Measurements from ENCODE around the gene LPAR1. TPM values are rescaled to one million over a fixed set of nuclear protein-coding genes. Genes with fewer than 3 reads are reported as not detected.
A peak's percentile ranks its signal among the peaks of the same experiment; 100 is the strongest.

The LPAR1 gene
- total RNA-seq, 6 donors from 2014 or later, result 9.3 to 28.7 (median 15.6) TPM

GRCh38 chr9:110912419-110913291 lies 125.6 kb downstream of the LPAR1 start:
- ATAC-seq (ENCODE audit: low FRiP score in 2 of 2), result peak; percentile 68 to 88
- H3K4me1 ChIP-seq, result peaks cover 0 to 8% (median 0%) of the 10 kb centered on the region in 4 donors
- peaks cover 0 to 19% (median 8%) of the 10 kb centered on the region in 4 donors for H3K9me3 ChIP-seq
- no peaks in the 10 kb centered on the region for H3K36me3 ChIP-seq
- no peak for DNase-seq
- H3K27ac ChIP-seq, result peak overlapping the region; percentile 2 to 40 (median 31)
- 46 to 52% methylated on average over 7 of the region's 7 CpGs for WGBS, 2 donors
- H3K27me3 ChIP-seq, result no peaks in the 10 kb centered on the region
- TF ChIP-seq EP300 (IDR thresholded peaks at IDR 0.05), result peak in 2 of 4 donors; percentile 77 to 82
- no peak for TF ChIP-seq POLR2A (IDR thresholded peaks at IDR 0.05)
- no peak for TF ChIP-seq CTCF (IDR thresholded peaks at IDR 0.05)
- TF ChIP-seq POLR2AphosphoS5 (IDR thresholded peaks at IDR 0.05), result peak; percentile 23 to 64
- no peak overlapping the region for H3K4me3 ChIP-seq

GRCh38 chr9:110911659-110912418 lies 126.4 kb downstream of the LPAR1 start:
- peaks cover 0 to 8% (median 0%) of the 10 kb centered on the region in 4 donors for H3K4me1 ChIP-seq
- H3K27ac ChIP-seq, result peak overlapping the region; percentile 28 to 40 (median 32)
- DNase-seq (no peak), ATAC-seq (ENCODE audit: low FRiP score in 2 of 2) (peak in 1 of 2 donors; percentile 78)
- no peak overlapping the region for H3K4me3 ChIP-seq
- WGBS, 2 donors, result 46 to 61% methylated on average over 4 of the region's 4 CpGs
- H3K36me3 ChIP-seq, result no peaks in the 10 kb centered on the region
- H3K9me3 ChIP-seq, result peaks cover 0 to 19% (median 8%) of the 10 kb centered on the region in 4 donors
- H3K27me3 ChIP-seq, result no peaks in the 10 kb centered on the region
- no peak for TF ChIP-seq POLR2A (IDR thresholded peaks at IDR 0.05)
- TF ChIP-seq EP300 (IDR thresholded peaks at IDR 0.05), result peak in 1 of 4 donors; percentile 34

GRCh38 chr9:110908894-110909293 lies 129.4 kb downstream of the LPAR1 start:
- Histone ChIP-seq H3K27ac (no peak overlapping the region), H3K4me3 (no peak overlapping the region), H3K9me3 (peaks cover 0 to 19% (median 8%) of the 10 kb centered on the region in 4 donors), H3K27me3 (no peaks in the 10 kb centered on the region), H3K36me3 (no peaks in the 10 kb centered on the region), H3K4me1 (peaks cover 0 to 8% (median 0%) of the 10 kb centered on the region in 4 donors)
- no peak for DNase-seq
- TF ChIP-seq EP300 (IDR thresholded peaks at IDR 0.05) (no peak), CTCF (IDR thresholded peaks at IDR 0.05) (no peak), POLR2AphosphoS5 (IDR thresholded peaks at IDR 0.05) (no peak), POLR2A (IDR thresholded peaks at IDR 0.05) (no peak)
- ATAC-seq (ENCODE audit: low FRiP score in 2 of 2), result no peak
- 68 to 75% methylated on average over 2 of the region's 2 CpGs for WGBS, 2 donors

GRCh38 chr9:110900917-110901316 lies 137.4 kb downstream of the LPAR1 start:
- TF ChIP-seq POLR2AphosphoS5 (IDR thresholded peaks at IDR 0.05) (no peak), POLR2A (IDR thresholded peaks at IDR 0.05) (no peak), EP300 (IDR thresholded peaks at IDR 0.05) (no peak), CTCF (IDR thresholded peaks at IDR 0.05) (no peak)
- H3K27ac ChIP-seq, result no peak overlapping the region
- peaks cover 0 to 5% (median 2%) of the 10 kb centered on the region in 4 donors for H3K9me3 ChIP-seq
- ATAC-seq (ENCODE audit: low FRiP score in 2 of 2) (no peak), DNase-seq (no peak)
- no peaks in the 10 kb centered on the region for H3K27me3 ChIP-seq
- no peaks in the 10 kb centered on the region for H3K4me1 ChIP-seq
- 47 to 55% methylated on average over 6 of the region's 6 CpGs for WGBS, 2 donors
- H3K4me3 ChIP-seq, result no peak overlapping the region
- H3K36me3 ChIP-seq, result no peaks in the 10 kb centered on the region

GRCh38 chr9:110900456-110900855 lies 137.8 kb downstream of the LPAR1 start:
- Histone ChIP-seq H3K4me1 (no peaks in the 10 kb centered on the region), H3K9me3 (peaks cover 0 to 5% (median 2%) of the 10 kb centered on the region in 4 donors), H3K27me3 (no peaks in the 10 kb centered on the region), H3K36me3 (no peaks in the 10 kb centered on the region), H3K27ac (no peak overlapping the region), H3K4me3 (no peak overlapping the region)
- ATAC-seq (ENCODE audit: low FRiP score in 2 of 2) (no peak), DNase-seq (no peak)
- TF ChIP-seq POLR2A (IDR thresholded peaks at IDR 0.05), result no peak
- TF ChIP-seq CTCF (IDR thresholded peaks at IDR 0.05), result no peak
- TF ChIP-seq POLR2AphosphoS5 (IDR thresholded peaks at IDR 0.05), result no peak
- no peak for TF ChIP-seq EP300 (IDR thresholded peaks at IDR 0.05)
- WGBS, 2 donors, result 89 to 95% methylated on average over 1 of the region's 1 CpG
